Loucy (cell line): ENCODE measurements around the gene INPP4B.

Source experiments
- H2AFZ ChIP-seq: fragments of 200-600 bp; sonication (generic); 2 replicates; pipeline ENCODE4 v1.6.0; 2016; ENCODE audit warnings: antibody characterized with exemption, mild to moderate bottlenecking, low read length, moderate library complexity
- H3F3A ChIP-seq: fragments of 200-600 bp; 2 replicates; pipeline ENCODE4 v1.6.0; 2016; ENCODE audit warnings: antibody characterized with exemption, low read depth, mild to moderate bottlenecking
- H3K27me3 ChIP-seq: fragments of 200-600 bp; sonication (generic); 2 replicates; pipeline ENCODE4 v1.6.1; 2014; ENCODE audit warnings: low read length, mild to moderate bottlenecking; ENCODE audit not compliant: insufficient read depth, poor library complexity, severe bottlenecking
- H3K36me3 ChIP-seq: fragments of 200-600 bp; sonication (generic); 2 replicates; pipeline ENCODE4 v1.6.1; 2016; ENCODE audit warnings: low read length; ENCODE audit not compliant: insufficient read depth
- H3K4me1 ChIP-seq: fragments of 200-600 bp; sonication (generic); 2 replicates; pipeline ENCODE4 v1.5.1; 2014; ENCODE audit warnings: low read length, mild to moderate bottlenecking; ENCODE audit not compliant: insufficient read depth, poor library complexity, severe bottlenecking
- H3K4me2 ChIP-seq: fragments of 200-600 bp; sonication (generic); 2 replicates; pipeline ENCODE4 v1.6.0; 2014; ENCODE audit warnings: antibody characterized with exemption, low read length, low read depth, mild to moderate bottlenecking; ENCODE audit not compliant: poor library complexity, severe bottlenecking
- H3K4me3 ChIP-seq: fragments of 200-600 bp; sonication (generic); 2 replicates; pipeline ENCODE4 v1.5.1; 2014; ENCODE audit warnings: low read length, mild to moderate bottlenecking, mixed read lengths; ENCODE audit not compliant: poor library complexity, severe bottlenecking
- H3K79me2 ChIP-seq: fragments of 200-600 bp; sonication (generic); 2 replicates; pipeline ENCODE4 v1.6.1; 2014; ENCODE audit warnings: low read length; ENCODE audit not compliant: insufficient read depth
- H3K9ac ChIP-seq: fragments of 200-600 bp; sonication (generic); 2 replicates; pipeline ENCODE4 v1.6.0; 2014; ENCODE audit warnings: mild to moderate bottlenecking, low read depth, low read length, moderate library complexity; ENCODE audit not compliant: poor library complexity, severe bottlenecking
- H3K9me2 ChIP-seq: fragments of 200-600 bp; sonication (generic); replicated peaks from 2 replicates; pipeline ENCODE4 v1.6.1; 2016; ENCODE audit warnings: low read depth, low read length, mixed read lengths
- H3K9me3 ChIP-seq: fragments of 200-600 bp; sonication (generic); 2 replicates; pipeline ENCODE4 v1.6.1; 2014; ENCODE audit warnings: mild to moderate bottlenecking, antibody characterized with exemption, low read length, low read depth; ENCODE audit not compliant: insufficient read depth
- H4K20me1 ChIP-seq: fragments of 200-600 bp; sonication (generic); 2 replicates; pipeline ENCODE4 v1.6.0; 2014; ENCODE audit warnings: antibody characterized with exemption, low read length, mild to moderate bottlenecking; ENCODE audit not compliant: insufficient read depth, poor library complexity, severe bottlenecking
- EZH2phosphoT487 ChIP-seq: fragments of 200-600 bp; IDR thresholded peaks from 2 replicates; pipeline ENCODE4 v1.6.1; 2018; ENCODE audit warnings: antibody characterized with exemption, mild to moderate bottlenecking, moderate library complexity, borderline replicate concordance
- TF ChIP-seq, protein P1 (sequence below): fragments of 200-600 bp; sonication (generic); conservative IDR thresholded peaks from 2 replicates; pipeline ENCODE4 v1.5.1; 2014; ENCODE audit warnings: mild to moderate bottlenecking, antibody characterized with exemption, low read length

Gene INPP4B

DNA sequence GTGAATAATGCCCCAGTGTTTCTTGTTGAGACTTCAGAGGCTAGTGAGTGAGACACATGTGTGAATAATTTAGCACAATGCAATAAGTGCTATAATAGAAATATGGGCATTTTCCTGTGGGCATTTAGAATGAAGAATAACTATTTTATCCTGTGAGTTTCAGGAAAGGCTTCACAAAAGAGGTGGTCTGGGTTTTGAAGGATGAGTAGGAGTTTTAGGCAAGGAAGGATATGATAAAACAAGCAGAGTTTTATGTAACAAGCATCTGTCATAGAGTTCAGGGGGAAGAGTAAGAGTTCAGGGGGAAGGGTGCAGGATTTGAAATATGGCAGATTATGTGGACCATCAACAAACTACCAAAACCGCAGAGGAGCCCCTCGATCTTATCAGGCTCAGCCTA lies 529.2 kb downstream of the INPP4B start:
- H3K9ac ChIP-seq: no peak overlapping the region
- no peak overlapping the region for H3K4me3 ChIP-seq
- H2AFZ ChIP-seq: no peak overlapping the region
- no peaks in the 10 kb centered on the region for H3K9me2 ChIP-seq
- no peaks in the 10 kb centered on the region for H3F3A ChIP-seq
- H4K20me1 ChIP-seq: no peaks in the 10 kb centered on the region
- no peaks in the 10 kb centered on the region for H3K27me3 ChIP-seq
- peaks cover 56% of the 10 kb centered on the region for H3K4me1 ChIP-seq
- no peaks in the 10 kb centered on the region for H3K9me3 ChIP-seq
- H3K4me2 ChIP-seq: no peak overlapping the region
- TF ChIP-seq, protein P1, sequence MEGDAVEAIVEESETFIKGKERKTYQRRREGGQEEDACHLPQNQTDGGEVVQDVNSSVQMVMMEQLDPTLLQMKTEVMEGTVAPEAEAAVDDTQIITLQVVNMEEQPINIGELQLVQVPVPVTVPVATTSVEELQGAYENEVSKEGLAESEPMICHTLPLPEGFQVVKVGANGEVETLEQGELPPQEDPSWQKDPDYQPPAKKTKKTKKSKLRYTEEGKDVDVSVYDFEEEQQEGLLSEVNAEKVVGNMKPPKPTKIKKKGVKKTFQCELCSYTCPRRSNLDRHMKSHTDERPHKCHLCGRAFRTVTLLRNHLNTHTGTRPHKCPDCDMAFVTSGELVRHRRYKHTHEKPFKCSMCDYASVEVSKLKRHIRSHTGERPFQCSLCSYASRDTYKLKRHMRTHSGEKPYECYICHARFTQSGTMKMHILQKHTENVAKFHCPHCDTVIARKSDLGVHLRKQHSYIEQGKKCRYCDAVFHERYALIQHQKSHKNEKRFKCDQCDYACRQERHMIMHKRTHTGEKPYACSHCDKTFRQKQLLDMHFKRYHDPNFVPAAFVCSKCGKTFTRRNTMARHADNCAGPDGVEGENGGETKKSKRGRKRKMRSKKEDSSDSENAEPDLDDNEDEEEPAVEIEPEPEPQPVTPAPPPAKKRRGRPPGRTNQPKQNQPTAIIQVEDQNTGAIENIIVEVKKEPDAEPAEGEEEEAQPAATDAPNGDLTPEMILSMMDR: no peak
- TF ChIP-seq EZH2phosphoT487: no peak
- peaks cover 37% of the 10 kb centered on the region; the same call in 1 of the 2 replicates for H3K79me2 ChIP-seq
- peaks cover 21% of the 10 kb centered on the region; the same call in 1 of the 2 replicates for H3K36me3 ChIP-seq

DNA sequence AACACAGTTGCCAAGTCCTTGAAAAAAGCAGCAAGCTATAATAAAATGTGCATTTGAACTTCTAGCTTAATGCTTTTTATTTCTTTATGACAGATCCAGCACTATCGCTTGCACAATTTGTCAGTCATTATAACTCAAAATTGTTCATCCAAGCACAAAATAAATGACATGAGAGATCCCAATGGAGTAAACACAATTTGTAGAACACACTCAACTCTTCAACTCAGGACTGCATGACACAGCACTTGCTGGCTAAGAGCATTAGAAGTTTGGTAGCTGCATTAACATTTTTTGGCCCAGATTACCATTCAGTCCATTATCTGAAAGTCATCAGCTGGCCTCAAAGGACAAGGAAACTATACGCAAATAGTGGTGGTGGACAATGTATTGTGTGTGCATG lies 530.1 kb downstream of the INPP4B start:
- Histone ChIP-seq H3F3A (no peaks in the 10 kb centered on the region), H4K20me1 (no peaks in the 10 kb centered on the region), H3K4me1 (peaks cover 56% of the 10 kb centered on the region), H3K4me2 (no peak overlapping the region), H3K36me3 (peaks cover 30% of the 10 kb centered on the region; the same call in 1 of the 2 replicates), H3K4me3 (no peak overlapping the region), H3K9me2 (no peaks in the 10 kb centered on the region), H3K9ac (no peak overlapping the region), H2AFZ (no peak overlapping the region), H3K27me3 (no peaks in the 10 kb centered on the region), H3K9me3 (no peaks in the 10 kb centered on the region), H3K79me2 (peaks cover 37% of the 10 kb centered on the region; the same call in 1 of the 2 replicates)
- TF ChIP-seq, protein P1: no peak
- TF ChIP-seq EZH2phosphoT487: no peak

DNA sequence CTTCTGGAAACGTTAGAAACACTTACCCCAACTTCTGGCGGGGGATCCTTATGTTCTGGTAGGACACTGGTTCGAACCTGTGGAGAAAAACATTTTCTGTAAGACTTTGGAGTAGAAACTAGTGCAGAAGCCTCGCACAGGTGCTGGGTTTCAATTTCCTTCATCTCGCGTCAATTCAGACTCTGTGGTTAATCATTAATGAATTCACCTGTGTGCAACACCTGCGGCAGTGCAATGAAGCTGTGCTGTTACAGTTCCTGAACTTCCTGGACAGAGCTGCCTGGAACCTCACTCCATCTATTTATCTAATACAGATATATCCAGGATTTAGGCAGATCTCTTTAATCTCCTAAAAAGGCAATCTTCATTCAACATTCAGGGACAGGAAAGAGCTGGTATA lies 531.4 kb downstream of the INPP4B start:
- TF ChIP-seq, protein P1: no peak
- H2AFZ ChIP-seq: no peak overlapping the region
- H3K27me3 ChIP-seq: no peaks in the 10 kb centered on the region
- H3K4me2 ChIP-seq: peak overlapping the region; percentile 48
- no peak overlapping the region for H3K9ac ChIP-seq
- peaks cover 49% of the 10 kb centered on the region for H3K4me1 ChIP-seq
- H3F3A ChIP-seq: no peaks in the 10 kb centered on the region
- no peaks in the 10 kb centered on the region for H3K9me2 ChIP-seq
- peaks cover 33% of the 10 kb centered on the region; the same call in 1 of the 2 replicates for H3K36me3 ChIP-seq
- H3K79me2 ChIP-seq: peaks cover 34% of the 10 kb centered on the region; the same call in 1 of the 2 replicates
- H3K4me3 ChIP-seq: no peak overlapping the region
- H4K20me1 ChIP-seq: no peaks in the 10 kb centered on the region
- no peaks in the 10 kb centered on the region for H3K9me3 ChIP-seq
